ENCODE results near the gene TMEM26.

Gene TMEM26

GRCh38 chr10:61470740-61471139 lies 17.6 kb upstream of the TMEM26 start:
- WGBS (ENCODE audit: insufficient coverage) = 100% methylated on average over 1 of the region's 2 CpGs
- Histone ChIP-seq H3K27ac (ENCODE audit: insufficient read depth in 1 of 2, low read depth in 1 of 2, low read length in 2 of 2, poor library complexity in 1 of 2, severe bottlenecking in 2 of 2) (no peak overlapping the region), H3K9me3 (ENCODE audit: control extremely low read depth in 1 of 5, control insufficient read depth in 4 of 5, insufficient read depth in 2 of 5, low read depth in 1 of 5, low read length in 4 of 5) (no peaks in the 10 kb centered on the region), H3K4me3 (ENCODE audit: control insufficient read depth in 1 of 7, extremely low read depth in 1 of 7, insufficient read depth in 4 of 7, low read depth in 2 of 7, low read length in 6 of 7) (no peak overlapping the region), H3K36me3 (ENCODE audit: control insufficient read depth in 4 of 4, insufficient read depth in 4 of 4, low read length in 3 of 4) (no peaks in the 10 kb centered on the region), H3K27me3 (replicated peaks in 2 of 5; ENCODE audit: control insufficient read depth in 4 of 5, insufficient read depth in 5 of 5, low read length in 4 of 5) (no peaks in the 10 kb centered on the region), H3K4me1 (ENCODE audit: control extremely low read depth in 1 of 4, control insufficient read depth in 4 of 4, insufficient read depth in 4 of 4, low read length in 3 of 4) (peaks cover 0 to 5% (median 2%) of the 10 kb centered on the region in 4 experiments)
- POLR2A ChIA-PET = no interaction called here
- DNase-seq = no peak
- CTCF ChIA-PET = no interaction called here

- Histone ChIP-seq H3K27ac (ENCODE audit: insufficient read depth in 1 of 2, low read depth in 1 of 2, low read length in 2 of 2, poor library complexity in 1 of 2, severe bottlenecking in 2 of 2) (no peak overlapping the region), H3K4me3 (ENCODE audit: control insufficient read depth in 1 of 7, extremely low read depth in 1 of 7, insufficient read depth in 4 of 7, low read depth in 2 of 7, low read length in 6 of 7) (no peak overlapping the region), H3K27me3 (replicated peaks in 2 of 5; ENCODE audit: control insufficient read depth in 4 of 5, insufficient read depth in 5 of 5, low read length in 4 of 5) (no peaks in the 10 kb centered on the region), H3K9me3 (ENCODE audit: control extremely low read depth in 1 of 5, control insufficient read depth in 4 of 5, insufficient read depth in 2 of 5, low read depth in 1 of 5, low read length in 4 of 5) (no peaks in the 10 kb centered on the region), H3K4me1 (ENCODE audit: control extremely low read depth in 1 of 4, control insufficient read depth in 4 of 4, insufficient read depth in 4 of 4, low read length in 3 of 4) (no peaks in the 10 kb centered on the region), H3K36me3 (ENCODE audit: control insufficient read depth in 4 of 4, insufficient read depth in 4 of 4, low read length in 3 of 4) (no peaks in the 10 kb centered on the region)
- DNase-seq = no peak
- 100% methylated on average over 2 of the region's 3 CpGs for WGBS (ENCODE audit: insufficient coverage)
- POLR2A ChIA-PET = no interaction called here
- CTCF ChIA-PET = no interaction called here
Measured at GRCh38 chr10:61465901-61466632, 12.9 kb upstream of the TMEM26 start.

- no peaks in the 10 kb centered on the region for H3K4me1 ChIP-seq (ENCODE audit: control extremely low read depth in 1 of 4, control insufficient read depth in 4 of 4, insufficient read depth in 4 of 4, low read length in 3 of 4)
- no peak for DNase-seq
- H3K27ac ChIP-seq (ENCODE audit: insufficient read depth in 1 of 2, low read depth in 1 of 2, low read length in 2 of 2, poor library complexity in 1 of 2, severe bottlenecking in 2 of 2) = no peak overlapping the region
- no peaks in the 10 kb centered on the region for H3K27me3 ChIP-seq (replicated peaks in 2 of 5; ENCODE audit: control insufficient read depth in 4 of 5, insufficient read depth in 5 of 5, low read length in 4 of 5)
- H3K36me3 ChIP-seq (ENCODE audit: control insufficient read depth in 4 of 4, insufficient read depth in 4 of 4, low read length in 3 of 4) = no peaks in the 10 kb centered on the region
- POLR2A ChIA-PET = no interaction called here
- H3K9me3 ChIP-seq (ENCODE audit: control extremely low read depth in 1 of 5, control insufficient read depth in 4 of 5, insufficient read depth in 2 of 5, low read depth in 1 of 5, low read length in 4 of 5) = no peaks in the 10 kb centered on the region
- CTCF ChIA-PET = no interaction called here
- no peak overlapping the region for H3K4me3 ChIP-seq (ENCODE audit: control insufficient read depth in 1 of 7, extremely low read depth in 1 of 7, insufficient read depth in 4 of 7, low read depth in 2 of 7, low read length in 6 of 7)
Measured at GRCh38 chr10:61465171-61465496, 12.0 kb upstream of the TMEM26 start.

GRCh38 chr10:61464461-61465170 lies 11.4 kb upstream of the TMEM26 start:
- Histone ChIP-seq H3K27ac (ENCODE audit: insufficient read depth in 1 of 2, low read depth in 1 of 2, low read length in 2 of 2, poor library complexity in 1 of 2, severe bottlenecking in 2 of 2) (no peak overlapping the region), H3K36me3 (ENCODE audit: control insufficient read depth in 4 of 4, insufficient read depth in 4 of 4, low read length in 3 of 4) (no peaks in the 10 kb centered on the region)
- CTCF ChIA-PET = interaction anchor here (1.1 kb wide), 1 partner anchor 15 kb away, joined by 3 read pairs; no protein-coding TSS in a partner anchor

GRCh38 chr10:61463035-61463909 lies 10.1 kb upstream of the TMEM26 start:
- H3K4me3 ChIP-seq (ENCODE audit: control insufficient read depth in 1 of 7, extremely low read depth in 1 of 7, insufficient read depth in 4 of 7, low read depth in 2 of 7, low read length in 6 of 7) = no peak overlapping the region
- H3K36me3 ChIP-seq (ENCODE audit: control insufficient read depth in 4 of 4, insufficient read depth in 4 of 4, low read length in 3 of 4) = no peaks in the 10 kb centered on the region
- CTCF ChIA-PET = interaction anchor here (0.6 to 1.1 kb wide), 2 partner anchors 14 to 25 kb away, joined by 3 read pairs; no protein-coding TSS in a partner anchor
- WGBS (ENCODE audit: insufficient coverage) = no CpG with 5 or more reads among the region's 5 CpGs
- no peak for DNase-seq
- no peak overlapping the region for H3K27ac ChIP-seq (ENCODE audit: insufficient read depth in 1 of 2, low read depth in 1 of 2, low read length in 2 of 2, poor library complexity in 1 of 2, severe bottlenecking in 2 of 2)
- H3K9me3 ChIP-seq (ENCODE audit: control extremely low read depth in 1 of 5, control insufficient read depth in 4 of 5, insufficient read depth in 2 of 5, low read depth in 1 of 5, low read length in 4 of 5) = no peaks in the 10 kb centered on the region
- H3K27me3 ChIP-seq (replicated peaks in 2 of 5; ENCODE audit: control insufficient read depth in 4 of 5, insufficient read depth in 5 of 5, low read length in 4 of 5) = no peaks in the 10 kb centered on the region
- POLR2A ChIA-PET = no interaction called here
- no peaks in the 10 kb centered on the region for H3K4me1 ChIP-seq (ENCODE audit: control extremely low read depth in 1 of 4, control insufficient read depth in 4 of 4, insufficient read depth in 4 of 4, low read length in 3 of 4)

More at GRCh38 chr10:61464461-61465170, 11.4 kb upstream of the TMEM26 start:
- 90% methylated on average over 2 of the region's 6 CpGs for WGBS (ENCODE audit: insufficient coverage)
- no peaks in the 10 kb centered on the region for H3K4me1 ChIP-seq (ENCODE audit: control extremely low read depth in 1 of 4, control insufficient read depth in 4 of 4, insufficient read depth in 4 of 4, low read length in 3 of 4)
- H3K9me3 ChIP-seq (ENCODE audit: control extremely low read depth in 1 of 5, control insufficient read depth in 4 of 5, insufficient read depth in 2 of 5, low read depth in 1 of 5, low read length in 4 of 5) = no peaks in the 10 kb centered on the region
- H3K27me3 ChIP-seq (replicated peaks in 2 of 5; ENCODE audit: control insufficient read depth in 4 of 5, insufficient read depth in 5 of 5, low read length in 4 of 5) = no peaks in the 10 kb centered on the region
- no peak for DNase-seq
- POLR2A ChIA-PET = no interaction called here
- H3K4me3 ChIP-seq (ENCODE audit: control insufficient read depth in 1 of 7, extremely low read depth in 1 of 7, insufficient read depth in 4 of 7, low read depth in 2 of 7, low read length in 6 of 7) = no peak overlapping the region

- H3K27me3 ChIP-seq (replicated peaks in 2 of 5; ENCODE audit: control insufficient read depth in 4 of 5, insufficient read depth in 5 of 5, low read length in 4 of 5) = peaks cover 0 to 1% (median 0%) of the 10 kb centered on the region in 5 experiments
- DNase-seq = no peak
- H3K4me1 ChIP-seq (ENCODE audit: control extremely low read depth in 1 of 4, control insufficient read depth in 4 of 4, insufficient read depth in 4 of 4, low read length in 3 of 4) = no peaks in the 10 kb centered on the region
- ChIA-PET POLR2A (no interaction called here), CTCF (interaction anchor here (0.8 kb wide), 1 partner anchor 23 kb away, joined by 3 read pairs; no protein-coding TSS in a partner anchor)
- H3K36me3 ChIP-seq (ENCODE audit: control insufficient read depth in 4 of 4, insufficient read depth in 4 of 4, low read length in 3 of 4) = no peaks in the 10 kb centered on the region
- H3K27ac ChIP-seq (ENCODE audit: insufficient read depth in 1 of 2, low read depth in 1 of 2, low read length in 2 of 2, poor library complexity in 1 of 2, severe bottlenecking in 2 of 2) = no peak overlapping the region
- no peak overlapping the region for H3K4me3 ChIP-seq (ENCODE audit: control insufficient read depth in 1 of 7, extremely low read depth in 1 of 7, insufficient read depth in 4 of 7, low read depth in 2 of 7, low read length in 6 of 7)
- H3K9me3 ChIP-seq (ENCODE audit: control extremely low read depth in 1 of 5, control insufficient read depth in 4 of 5, insufficient read depth in 2 of 5, low read depth in 1 of 5, low read length in 4 of 5) = no peaks in the 10 kb centered on the region
Measured at GRCh38 chr10:61460835-61461234, 7.7 kb upstream of the TMEM26 start.

GRCh38 chr10:61458031-61458430 lies 4.8 kb upstream of the TMEM26 start:
- Histone ChIP-seq H3K27ac (ENCODE audit: insufficient read depth in 1 of 2, low read depth in 1 of 2, low read length in 2 of 2, poor library complexity in 1 of 2, severe bottlenecking in 2 of 2) (no peak overlapping the region), H3K27me3 (replicated peaks in 2 of 5; ENCODE audit: control insufficient read depth in 4 of 5, insufficient read depth in 5 of 5, low read length in 4 of 5) (peaks cover 5 to 21% (median 12%) of the 10 kb centered on the region in 5 experiments), H3K9me3 (ENCODE audit: control extremely low read depth in 1 of 5, control insufficient read depth in 4 of 5, insufficient read depth in 2 of 5, low read depth in 1 of 5, low read length in 4 of 5) (no peaks in the 10 kb centered on the region), H3K4me1 (ENCODE audit: control extremely low read depth in 1 of 4, control insufficient read depth in 4 of 4, insufficient read depth in 4 of 4, low read length in 3 of 4) (peaks cover 0 to 6% (median 4%) of the 10 kb centered on the region in 4 experiments), H3K36me3 (ENCODE audit: control insufficient read depth in 4 of 4, insufficient read depth in 4 of 4, low read length in 3 of 4) (no peaks in the 10 kb centered on the region), H3K4me3 (ENCODE audit: control insufficient read depth in 1 of 7, extremely low read depth in 1 of 7, insufficient read depth in 4 of 7, low read depth in 2 of 7, low read length in 6 of 7) (no peak overlapping the region)
- no peak for DNase-seq
- ChIA-PET CTCF (no interaction called here), POLR2A (no interaction called here)
- 100% methylated on average over 2 of the region's 3 CpGs for WGBS (ENCODE audit: insufficient coverage)

Data from common myeloid progenitor, CD34-positive (primary cell).